ENCODE measurements around the gene IGSF21.

IGSF21 gene

DNA sequence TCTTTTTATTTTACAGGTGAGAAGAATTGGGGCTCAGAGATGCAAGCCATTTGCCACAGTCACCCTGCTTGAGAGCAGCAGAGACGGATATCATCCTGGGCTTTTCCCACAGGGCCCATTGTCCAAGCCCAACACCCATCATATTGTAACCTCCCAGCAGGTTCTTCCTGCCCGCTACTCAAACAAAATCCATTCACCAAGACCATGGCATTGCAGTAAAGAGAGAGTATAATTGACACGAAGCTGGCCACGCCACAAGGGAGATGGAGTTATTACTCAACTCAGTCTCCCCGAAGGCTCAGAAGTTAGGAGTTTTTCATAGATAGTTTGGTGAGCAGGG, 312.2 kb downstream of the IGSF21 start:
- no peak overlapping the region for H3K27ac ChIP-seq

DNA sequence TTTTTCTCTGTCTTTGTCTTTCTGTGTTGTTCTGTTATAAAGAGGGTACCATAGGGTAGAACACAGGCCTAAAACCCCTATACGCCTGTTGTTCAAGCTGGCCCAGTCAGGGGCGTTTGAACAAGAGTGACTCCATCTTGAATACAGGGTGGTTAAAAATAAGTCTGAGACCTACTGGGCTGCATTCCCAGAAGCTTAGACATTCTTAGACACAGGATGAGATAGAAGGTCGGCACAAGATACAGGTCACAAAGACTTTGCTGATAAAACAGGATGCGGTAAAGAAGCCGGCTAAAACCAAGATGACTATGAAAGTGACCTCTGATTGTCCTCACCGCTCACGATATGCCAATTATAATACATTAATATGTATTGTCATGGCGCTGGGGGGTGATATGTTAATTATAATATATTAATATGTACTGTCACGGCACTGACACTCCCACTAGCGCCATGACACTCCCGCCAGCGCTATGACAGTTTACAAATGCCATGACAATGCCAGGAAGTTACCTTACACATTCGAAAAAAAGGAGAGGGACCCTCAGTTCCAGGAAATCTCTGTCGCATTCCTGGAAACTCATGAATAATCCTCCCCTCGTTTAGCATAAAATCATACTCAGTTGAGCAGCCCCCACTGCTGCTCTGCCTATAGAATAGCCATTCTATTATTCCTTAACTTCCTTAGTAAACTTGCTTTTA, 314.6 kb downstream of the IGSF21 start:
- no peak overlapping the region for H3K27ac ChIP-seq
- TF ChIP-seq, protein P1, sequence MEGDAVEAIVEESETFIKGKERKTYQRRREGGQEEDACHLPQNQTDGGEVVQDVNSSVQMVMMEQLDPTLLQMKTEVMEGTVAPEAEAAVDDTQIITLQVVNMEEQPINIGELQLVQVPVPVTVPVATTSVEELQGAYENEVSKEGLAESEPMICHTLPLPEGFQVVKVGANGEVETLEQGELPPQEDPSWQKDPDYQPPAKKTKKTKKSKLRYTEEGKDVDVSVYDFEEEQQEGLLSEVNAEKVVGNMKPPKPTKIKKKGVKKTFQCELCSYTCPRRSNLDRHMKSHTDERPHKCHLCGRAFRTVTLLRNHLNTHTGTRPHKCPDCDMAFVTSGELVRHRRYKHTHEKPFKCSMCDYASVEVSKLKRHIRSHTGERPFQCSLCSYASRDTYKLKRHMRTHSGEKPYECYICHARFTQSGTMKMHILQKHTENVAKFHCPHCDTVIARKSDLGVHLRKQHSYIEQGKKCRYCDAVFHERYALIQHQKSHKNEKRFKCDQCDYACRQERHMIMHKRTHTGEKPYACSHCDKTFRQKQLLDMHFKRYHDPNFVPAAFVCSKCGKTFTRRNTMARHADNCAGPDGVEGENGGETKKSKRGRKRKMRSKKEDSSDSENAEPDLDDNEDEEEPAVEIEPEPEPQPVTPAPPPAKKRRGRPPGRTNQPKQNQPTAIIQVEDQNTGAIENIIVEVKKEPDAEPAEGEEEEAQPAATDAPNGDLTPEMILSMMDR (conservative IDR thresholded peaks at IDR 0.05) = no peak
- no peak for TF ChIP-seq ZFX (IDR thresholded peaks at IDR 0.05)

More for the DNA sequence above, 312.2 kb downstream of the IGSF21 start:
- no peak for TF ChIP-seq ZFX (IDR thresholded peaks at IDR 0.05)
- TF ChIP-seq, protein P1 (conservative IDR thresholded peaks at IDR 0.05) = no peak

DNA sequence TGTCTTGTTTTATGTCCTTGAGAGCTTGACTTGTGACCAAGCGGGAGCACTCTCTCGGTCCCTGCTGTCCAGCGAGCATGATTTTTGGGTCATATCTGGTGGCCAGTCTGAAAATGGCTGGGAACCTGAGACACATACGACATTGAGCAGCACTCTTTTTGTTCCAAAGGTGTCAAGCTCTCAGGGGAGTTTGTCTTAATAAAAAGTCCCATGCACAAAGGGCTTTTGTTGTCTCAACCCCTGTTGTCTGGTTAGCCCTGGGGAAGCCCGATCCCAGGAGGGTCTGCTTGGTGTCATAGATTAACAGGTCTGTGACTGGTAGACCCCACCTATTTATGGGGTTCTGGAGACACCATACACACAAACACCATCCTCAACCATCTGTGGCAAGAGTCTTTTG, 315.4 kb downstream of the IGSF21 start:
- no peak overlapping the region for H3K27ac ChIP-seq
- no peak for TF ChIP-seq ZFX (IDR thresholded peaks at IDR 0.05)
- TF ChIP-seq, protein P1 (conservative IDR thresholded peaks at IDR 0.05) = no peak

DNA sequence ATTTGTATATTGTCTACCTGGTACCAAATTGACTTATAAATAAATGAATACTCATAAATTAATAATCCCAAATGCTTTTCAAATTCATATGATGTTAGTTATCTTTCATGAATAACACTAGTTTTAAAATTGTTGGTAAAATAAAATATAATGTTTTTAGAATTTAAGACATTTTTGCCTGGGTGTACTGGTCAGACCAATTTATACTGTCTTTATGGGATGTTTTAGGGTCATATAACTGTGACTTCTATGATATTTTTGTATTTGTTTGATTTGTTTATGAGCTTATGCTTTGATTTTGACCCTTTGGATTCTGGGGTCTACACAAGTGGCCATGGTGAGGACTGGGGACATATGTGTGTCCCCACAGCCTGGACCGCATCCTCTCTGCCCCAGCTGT, 319.0 kb downstream of the IGSF21 start:
- TF ChIP-seq ZFX (IDR thresholded peaks at IDR 0.05) = no peak
- TF ChIP-seq, protein P1 (conservative IDR thresholded peaks at IDR 0.05) = no peak
- H3K27ac ChIP-seq = no peak overlapping the region
